OCI-LY3 (cell line): ENCODE data around the gene BNIP2.

Source experiments
- EZH2phosphoT487 ChIP-seq: fragments of 200-600 bp; shearing (Covaris generic); IDR thresholded peaks from 2 replicates; pipeline ENCODE4 v1.6.1; 2018; ENCODE audit warnings: antibody characterized with exemption, mixed run types, low read depth
- TF ChIP-seq, protein P1 (sequence below): fragments of 200-600, 300-600 bp; sonication (generic); IDR thresholded peaks from 2 replicates; pipeline ENCODE4 v1.5.1; 2014; ENCODE audit warnings: antibody characterized with exemption, low read length, low read depth

DNA sequence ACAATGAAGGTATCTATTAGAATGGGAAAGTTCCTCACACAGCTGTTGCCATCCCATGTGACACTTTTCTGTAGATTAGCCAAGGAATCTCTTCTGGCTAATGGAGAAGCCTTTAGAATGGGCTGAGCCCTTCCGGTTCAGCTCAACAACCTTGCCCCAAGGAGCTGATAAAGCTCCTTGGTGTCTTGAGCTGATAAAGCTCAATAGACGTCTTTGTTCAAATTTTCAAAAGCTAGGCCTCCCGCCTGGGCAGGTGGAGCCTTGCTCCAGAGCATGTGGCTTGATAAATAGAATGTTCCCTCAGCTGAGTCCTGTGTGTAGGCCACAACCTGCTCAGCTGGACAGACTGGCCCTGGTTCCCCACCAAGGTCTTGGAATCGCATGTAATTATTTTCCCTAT is 7.2 kb upstream of the BNIP2 start:
- TF ChIP-seq, protein P1, sequence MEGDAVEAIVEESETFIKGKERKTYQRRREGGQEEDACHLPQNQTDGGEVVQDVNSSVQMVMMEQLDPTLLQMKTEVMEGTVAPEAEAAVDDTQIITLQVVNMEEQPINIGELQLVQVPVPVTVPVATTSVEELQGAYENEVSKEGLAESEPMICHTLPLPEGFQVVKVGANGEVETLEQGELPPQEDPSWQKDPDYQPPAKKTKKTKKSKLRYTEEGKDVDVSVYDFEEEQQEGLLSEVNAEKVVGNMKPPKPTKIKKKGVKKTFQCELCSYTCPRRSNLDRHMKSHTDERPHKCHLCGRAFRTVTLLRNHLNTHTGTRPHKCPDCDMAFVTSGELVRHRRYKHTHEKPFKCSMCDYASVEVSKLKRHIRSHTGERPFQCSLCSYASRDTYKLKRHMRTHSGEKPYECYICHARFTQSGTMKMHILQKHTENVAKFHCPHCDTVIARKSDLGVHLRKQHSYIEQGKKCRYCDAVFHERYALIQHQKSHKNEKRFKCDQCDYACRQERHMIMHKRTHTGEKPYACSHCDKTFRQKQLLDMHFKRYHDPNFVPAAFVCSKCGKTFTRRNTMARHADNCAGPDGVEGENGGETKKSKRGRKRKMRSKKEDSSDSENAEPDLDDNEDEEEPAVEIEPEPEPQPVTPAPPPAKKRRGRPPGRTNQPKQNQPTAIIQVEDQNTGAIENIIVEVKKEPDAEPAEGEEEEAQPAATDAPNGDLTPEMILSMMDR = no peak
- no peak for TF ChIP-seq EZH2phosphoT487
